ENCODE results near the gene C17orf58.
"Not testable (repeated sequence)": the region's sequence is repeated elsewhere in the genome, so short reads cannot be mapped to it uniquely, and the experiment has no call there.

Gene C17orf58

GRCh38 chr17:67962156-67962555 lies 34.1 kb downstream of the C17orf58 start:
- not testable (repeated sequence) for H3K27me3 ChIP-seq (ENCODE audit: control insufficient read depth, insufficient read depth, low read length, poor library complexity, severe bottlenecking); H3K9me3 ChIP-seq (ENCODE audit: control insufficient read depth, low read length); H3K27ac ChIP-seq (ENCODE audit: insufficient read depth, low read depth, low read length, poor library complexity, severe bottlenecking); H3K4me3 ChIP-seq (ENCODE audit: insufficient read depth, low read depth, low read length); H3K4me1 ChIP-seq (ENCODE audit: control insufficient read depth, insufficient read depth, low read length)
- WGBS, 2 experiments, result 89 to 90% methylated on average over 2 of the region's 2 CpGs
- peaks cover 22% of the 10 kb centered on the region for H3K36me3 ChIP-seq (ENCODE audit: control insufficient read depth, insufficient read depth, low read length)

GRCh38 chr17:67960276-67960675 lies 36.0 kb downstream of the C17orf58 start:
- H3K9me3 ChIP-seq (ENCODE audit: control insufficient read depth, low read length); H3K27ac ChIP-seq (ENCODE audit: insufficient read depth, low read depth, low read length, poor library complexity, severe bottlenecking); H3K4me3 ChIP-seq (ENCODE audit: insufficient read depth, low read depth, low read length); H3K27me3 ChIP-seq (ENCODE audit: control insufficient read depth, insufficient read depth, low read length, poor library complexity, severe bottlenecking); H3K4me1 ChIP-seq (ENCODE audit: control insufficient read depth, insufficient read depth, low read length): not testable (repeated sequence)
- peaks cover 19% of the 10 kb centered on the region for H3K36me3 ChIP-seq (ENCODE audit: control insufficient read depth, insufficient read depth, low read length)
- 84 to 92% methylated on average over 2 to 3 of the region's 3 CpGs for WGBS, 2 experiments

- Histone ChIP-seq H3K36me3 (ENCODE audit: control insufficient read depth, insufficient read depth, low read length) (peaks cover 17% of the 10 kb centered on the region), H3K4me1 (ENCODE audit: control insufficient read depth, insufficient read depth, low read length) (no peaks in the 10 kb centered on the region), H3K9me3 (ENCODE audit: control insufficient read depth, low read length) (no peaks in the 10 kb centered on the region), H3K4me3 (ENCODE audit: insufficient read depth, low read depth, low read length) (no peak overlapping the region), H3K27me3 (ENCODE audit: control insufficient read depth, insufficient read depth, low read length, poor library complexity, severe bottlenecking) (no peaks in the 10 kb centered on the region), H3K27ac (ENCODE audit: insufficient read depth, low read depth, low read length, poor library complexity, severe bottlenecking) (no peak overlapping the region)
- WGBS, 2 experiments, result 90 to 94% methylated on average over 3 of the region's 3 CpGs
These were observed 36.8 kb downstream of the C17orf58 start for GRCh38 chr17:67959510-67959909.

GRCh38 chr17:67950945-67951344 lies 45.3 kb downstream of the C17orf58 start:
- Histone ChIP-seq H3K4me3 (ENCODE audit: insufficient read depth, low read depth, low read length) (no peak overlapping the region), H3K27ac (ENCODE audit: insufficient read depth, low read depth, low read length, poor library complexity, severe bottlenecking) (no peak overlapping the region), H3K36me3 (ENCODE audit: control insufficient read depth, insufficient read depth, low read length) (peaks cover 25% of the 10 kb centered on the region), H3K27me3 (ENCODE audit: control insufficient read depth, insufficient read depth, low read length, poor library complexity, severe bottlenecking) (no peaks in the 10 kb centered on the region), H3K9me3 (ENCODE audit: control insufficient read depth, low read length) (no peaks in the 10 kb centered on the region), H3K4me1 (ENCODE audit: control insufficient read depth, insufficient read depth, low read length) (no peaks in the 10 kb centered on the region)
- WGBS, 2 experiments, result 98 to 100% methylated on average over 2 of the region's 2 CpGs

- H3K4me3 ChIP-seq (ENCODE audit: insufficient read depth, low read depth, low read length), result no peak overlapping the region
- H3K4me1 ChIP-seq (ENCODE audit: control insufficient read depth, insufficient read depth, low read length), result no peaks in the 10 kb centered on the region
- no peaks in the 10 kb centered on the region for H3K27me3 ChIP-seq (ENCODE audit: control insufficient read depth, insufficient read depth, low read length, poor library complexity, severe bottlenecking)
- WGBS, 2 experiments, result 91 to 97% methylated on average over 4 to 5 of the region's 5 CpGs
- peaks cover 50% of the 10 kb centered on the region for H3K36me3 ChIP-seq (ENCODE audit: control insufficient read depth, insufficient read depth, low read length)
- no peaks in the 10 kb centered on the region for H3K9me3 ChIP-seq (ENCODE audit: control insufficient read depth, low read length)
- no peak overlapping the region for H3K27ac ChIP-seq (ENCODE audit: insufficient read depth, low read depth, low read length, poor library complexity, severe bottlenecking)
These were observed 48.9 kb downstream of the C17orf58 start for GRCh38 chr17:67947325-67947813.

GRCh38 chr17:67946513-67946912 lies 49.8 kb downstream of the C17orf58 start:
- Histone ChIP-seq H3K36me3 (ENCODE audit: control insufficient read depth, insufficient read depth, low read length) (peaks cover 52% of the 10 kb centered on the region), H3K9me3 (ENCODE audit: control insufficient read depth, low read length) (no peaks in the 10 kb centered on the region)

GRCh38 chr17:67944035-67944434 lies 52.2 kb downstream of the C17orf58 start:
- 97% methylated on average over 5 of the region's 5 CpGs for WGBS, 2 experiments
- Histone ChIP-seq H3K4me3 (ENCODE audit: insufficient read depth, low read depth, low read length) (no peak overlapping the region), H3K27me3 (ENCODE audit: control insufficient read depth, insufficient read depth, low read length, poor library complexity, severe bottlenecking) (no peaks in the 10 kb centered on the region), H3K27ac (ENCODE audit: insufficient read depth, low read depth, low read length, poor library complexity, severe bottlenecking) (no peak overlapping the region), H3K9me3 (ENCODE audit: control insufficient read depth, low read length) (no peaks in the 10 kb centered on the region), H3K36me3 (ENCODE audit: control insufficient read depth, insufficient read depth, low read length) (peaks cover 67% of the 10 kb centered on the region), H3K4me1 (ENCODE audit: control insufficient read depth, insufficient read depth, low read length) (no peaks in the 10 kb centered on the region)

More at GRCh38 chr17:67946513-67946912, 49.8 kb downstream of the C17orf58 start:
- H3K4me1 ChIP-seq (ENCODE audit: control insufficient read depth, insufficient read depth, low read length), result no peaks in the 10 kb centered on the region
- no peaks in the 10 kb centered on the region for H3K27me3 ChIP-seq (ENCODE audit: control insufficient read depth, insufficient read depth, low read length, poor library complexity, severe bottlenecking)
- no peak overlapping the region for H3K4me3 ChIP-seq (ENCODE audit: insufficient read depth, low read depth, low read length)
- no peak overlapping the region for H3K27ac ChIP-seq (ENCODE audit: insufficient read depth, low read depth, low read length, poor library complexity, severe bottlenecking)

- Histone ChIP-seq H3K4me1 (ENCODE audit: control insufficient read depth, insufficient read depth, low read length) (no peaks in the 10 kb centered on the region), H3K9me3 (ENCODE audit: control insufficient read depth, low read length) (no peaks in the 10 kb centered on the region), H3K27ac (ENCODE audit: insufficient read depth, low read depth, low read length, poor library complexity, severe bottlenecking) (no peak overlapping the region), H3K36me3 (ENCODE audit: control insufficient read depth, insufficient read depth, low read length) (peaks cover 67% of the 10 kb centered on the region), H3K27me3 (ENCODE audit: control insufficient read depth, insufficient read depth, low read length, poor library complexity, severe bottlenecking) (no peaks in the 10 kb centered on the region), H3K4me3 (ENCODE audit: insufficient read depth, low read depth, low read length) (no peak overlapping the region)
- 91 to 100% methylated on average over 2 to 3 of the region's 3 CpGs for WGBS, 2 experiments
These were observed 53.5 kb downstream of the C17orf58 start for GRCh38 chr17:67942810-67943209.

All from ectodermal cell (in vitro differentiated cells).